IMR-90 (cell line): ENCODE results near the gene SV2C.

Experiments used
- CEBPB ChIP-seq: IDR thresholded peaks from 2 replicates; pipeline ENCODE4 v1.6.1; 2012; ENCODE audit warnings: low read depth, low read length, improper control_type of control experiment
- CTCF ChIP-seq: conservative IDR thresholded peaks from 2 replicates; pipeline ENCODE4 v1.5.1; 2012; ENCODE audit warnings: mild to moderate bottlenecking, low read depth, low read length, improper control_type of control experiment
- MXI1 ChIP-seq: IDR thresholded peaks from 2 replicates; pipeline ENCODE4 v1.6.1; 2012; ENCODE audit warnings: low read depth, mild to moderate bottlenecking, low read length, moderate library complexity, borderline replicate concordance

- TF ChIP-seq CEBPB, result no peak
- no peak for TF ChIP-seq MXI1
- TF ChIP-seq CTCF, result no peak
Observed at GRCh38 chr5:76319673-76320072, 236.5 kb downstream of the SV2C start.
